ELR (cell line): ENCODE results near the gene CCN5.

Source experiments
- DNase-seq: peaks from one replicate; pipeline ENCODE4 v3.0.0-alpha.2; 2015; ENCODE audit warnings: low read depth

CCN5 gene

GRCh38 chr20:44737116-44737515 is 21.9 kb downstream of the CCN5 start:
- no peak for DNase-seq

GRCh38 chr20:44738813-44739477 is 23.8 kb downstream of the CCN5 start:
- peak; percentile 81 for DNase-seq

GRCh38 chr20:44739942-44740341 is 24.8 kb downstream of the CCN5 start:
- DNase-seq = no peak

DNA sequence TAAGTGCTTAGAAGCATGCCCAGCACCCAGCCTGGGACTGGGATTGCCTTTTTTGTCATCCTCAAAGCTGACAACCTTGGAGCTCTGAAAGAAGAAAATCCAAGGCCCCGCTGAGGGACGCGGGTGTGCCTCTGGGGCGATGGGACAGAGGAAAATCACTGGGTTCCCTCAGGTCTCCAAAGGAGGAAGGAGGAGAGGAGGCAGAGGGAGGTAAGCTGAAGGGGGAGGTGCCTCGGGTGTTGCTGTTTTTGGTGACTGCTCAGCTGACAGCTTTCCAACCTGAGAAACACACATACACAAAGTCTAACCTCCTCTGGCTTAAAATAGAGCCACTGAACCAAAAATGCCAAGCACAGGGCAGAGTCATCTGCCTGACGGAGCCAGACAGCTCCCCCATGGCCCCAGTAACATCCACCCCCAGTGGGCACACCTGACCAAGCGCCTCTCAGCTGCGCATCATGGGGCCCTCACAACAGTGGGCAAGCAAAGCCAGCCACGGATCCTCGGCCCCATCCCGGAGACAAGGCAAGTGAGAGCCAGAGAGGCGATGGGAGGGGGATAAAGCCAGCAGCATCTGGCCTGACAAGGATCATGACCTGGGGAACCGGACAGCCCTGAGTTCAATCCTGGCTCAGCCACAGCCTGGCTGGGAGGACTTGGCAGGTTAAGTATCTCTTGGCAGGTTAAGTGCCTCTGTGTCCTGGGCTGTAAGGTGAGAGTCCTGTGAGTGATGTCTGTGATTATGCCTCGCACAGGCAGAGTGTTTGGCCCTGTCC is 27.3 kb downstream of the CCN5 start:
- DNase-seq = no peak

GRCh38 chr20:44743080-44743701 is 28.0 kb downstream of the CCN5 start:
- no peak for DNase-seq

GRCh38 chr20:44743916-44744655 is 28.9 kb downstream of the CCN5 start:
- no peak for DNase-seq

DNA sequence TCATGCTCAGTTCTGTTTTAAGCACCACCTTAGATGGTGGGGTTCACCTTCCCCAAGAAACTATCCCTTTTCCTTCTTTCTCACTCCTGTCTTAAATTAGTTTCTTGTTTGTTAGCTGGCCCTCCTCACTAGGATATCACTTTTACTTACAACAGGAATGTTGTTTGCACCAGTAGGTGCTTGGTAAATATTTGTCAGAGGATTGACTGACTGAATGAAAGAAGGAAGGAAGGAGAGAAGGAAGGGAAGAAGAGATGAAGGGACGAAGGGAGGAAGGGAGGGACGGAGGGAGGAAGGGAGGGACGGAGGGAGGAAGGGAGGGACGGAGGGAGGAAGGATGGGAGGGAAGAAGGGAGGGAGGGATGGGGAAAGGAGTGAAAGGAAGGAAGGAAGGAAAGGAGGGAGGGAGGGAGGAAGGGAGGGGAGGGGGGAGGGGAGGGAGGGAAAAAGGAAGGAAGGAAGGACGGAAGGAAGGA is 30.0 kb downstream of the CCN5 start:
- no peak for DNase-seq

- peak; percentile 57 for DNase-seq
Observed at GRCh38 chr20:44745598-44746366, 30.6 kb downstream of the CCN5 start, which contains the start of gene KCNK15. KCNK15 (plus strand) TSS chr20:44745865; CDS start chr20:44745911, 46 bp downstream.

DNA sequence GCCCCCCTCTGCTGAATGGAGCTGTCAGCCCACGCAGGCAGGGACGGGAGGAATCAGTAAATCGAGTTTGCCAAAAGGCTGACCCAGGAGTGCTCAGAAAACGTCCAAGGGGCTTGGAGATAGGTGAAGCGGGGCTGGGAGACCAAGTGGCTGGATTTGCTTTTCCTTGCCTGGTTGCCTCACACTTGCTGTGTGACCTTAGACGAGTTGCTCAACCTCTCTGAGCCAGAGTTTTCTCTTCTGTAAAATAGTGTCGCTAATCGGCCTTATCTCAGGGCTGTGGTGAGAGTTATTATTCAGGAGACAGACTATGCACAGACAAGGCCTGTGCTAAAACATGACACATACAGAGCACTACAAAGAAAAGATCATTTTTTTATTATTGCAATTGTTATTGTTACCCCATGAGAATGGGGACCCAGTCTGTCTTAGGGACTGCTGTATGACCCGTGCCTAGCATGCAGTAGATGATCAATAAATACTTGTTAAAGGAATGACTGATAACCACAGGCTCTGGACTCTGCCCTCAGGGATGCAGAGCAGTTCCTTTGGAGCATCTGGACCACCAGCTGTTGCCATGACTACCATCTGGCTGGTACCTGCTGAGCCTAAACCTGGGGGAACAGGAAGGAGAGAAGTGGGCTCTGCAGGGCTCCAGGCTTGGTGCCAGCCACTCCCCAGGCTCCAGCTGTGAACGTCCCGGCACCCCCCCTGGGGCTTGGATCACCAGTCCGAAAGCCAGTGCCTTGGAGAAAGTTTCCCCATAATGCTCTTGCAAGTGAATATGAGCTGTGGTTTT is 31.4 kb downstream of the CCN5 start:
- peak; percentile 11 for DNase-seq

DNA sequence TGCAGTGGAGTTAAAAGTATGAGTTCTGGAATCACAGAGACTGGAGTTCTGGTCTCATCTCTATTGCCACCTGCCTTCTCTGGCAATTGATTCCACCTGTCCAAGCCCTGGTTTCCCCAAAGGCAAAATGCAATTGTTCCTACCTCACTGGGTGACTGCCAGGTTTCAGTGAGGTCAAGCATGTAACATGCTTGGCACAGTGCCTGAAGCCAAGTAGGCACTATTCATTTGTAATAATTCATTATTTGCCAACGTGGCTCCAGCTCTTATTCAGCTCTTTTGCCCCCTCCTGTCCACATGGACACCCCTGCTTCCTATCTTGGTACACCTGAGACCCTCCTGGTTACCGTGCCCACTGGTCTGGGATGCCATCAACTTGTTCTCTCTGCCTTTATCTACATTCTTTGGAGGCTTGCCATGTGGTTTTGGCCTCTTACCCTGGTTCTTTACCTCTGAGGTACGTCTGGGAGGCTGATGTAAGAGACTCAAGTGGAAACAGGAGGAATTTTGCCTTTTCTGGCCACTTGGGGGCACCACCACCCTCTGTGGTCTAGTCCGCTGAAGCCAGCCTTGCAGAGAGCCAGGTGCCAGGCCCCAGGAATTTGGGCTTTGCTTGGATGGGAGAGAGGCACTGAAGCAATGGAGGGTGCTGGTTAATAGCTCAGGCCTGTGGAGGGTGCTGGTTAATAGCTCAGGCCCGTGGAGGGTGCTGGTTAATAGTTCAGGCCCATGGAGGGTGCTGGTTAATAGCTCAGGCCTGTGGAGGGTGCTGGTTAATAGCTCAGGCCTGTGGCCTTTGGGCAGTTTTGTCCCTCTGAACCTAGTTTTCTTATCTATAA is 32.2 kb downstream of the CCN5 start:
- DNase-seq = peak; percentile 81

DNA sequence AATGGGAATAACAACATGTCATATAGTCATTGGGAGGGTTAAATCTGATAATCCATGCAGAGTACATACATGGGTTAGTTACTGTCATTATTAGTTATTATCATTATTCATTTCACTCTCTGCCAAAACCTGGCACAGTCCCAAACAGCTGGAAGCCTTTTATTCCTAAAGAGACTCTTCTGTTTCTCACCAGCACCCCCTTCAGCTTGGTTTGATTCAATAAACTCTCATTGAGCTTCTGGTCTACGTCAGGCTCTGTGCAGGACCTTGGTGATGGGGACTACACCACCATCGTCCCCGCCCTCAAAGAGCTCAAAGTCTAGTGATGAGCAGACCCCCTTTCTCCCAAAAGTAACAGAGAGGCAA is 32.8 kb downstream of the CCN5 start:
- DNase-seq = peak; percentile 42

DNA sequence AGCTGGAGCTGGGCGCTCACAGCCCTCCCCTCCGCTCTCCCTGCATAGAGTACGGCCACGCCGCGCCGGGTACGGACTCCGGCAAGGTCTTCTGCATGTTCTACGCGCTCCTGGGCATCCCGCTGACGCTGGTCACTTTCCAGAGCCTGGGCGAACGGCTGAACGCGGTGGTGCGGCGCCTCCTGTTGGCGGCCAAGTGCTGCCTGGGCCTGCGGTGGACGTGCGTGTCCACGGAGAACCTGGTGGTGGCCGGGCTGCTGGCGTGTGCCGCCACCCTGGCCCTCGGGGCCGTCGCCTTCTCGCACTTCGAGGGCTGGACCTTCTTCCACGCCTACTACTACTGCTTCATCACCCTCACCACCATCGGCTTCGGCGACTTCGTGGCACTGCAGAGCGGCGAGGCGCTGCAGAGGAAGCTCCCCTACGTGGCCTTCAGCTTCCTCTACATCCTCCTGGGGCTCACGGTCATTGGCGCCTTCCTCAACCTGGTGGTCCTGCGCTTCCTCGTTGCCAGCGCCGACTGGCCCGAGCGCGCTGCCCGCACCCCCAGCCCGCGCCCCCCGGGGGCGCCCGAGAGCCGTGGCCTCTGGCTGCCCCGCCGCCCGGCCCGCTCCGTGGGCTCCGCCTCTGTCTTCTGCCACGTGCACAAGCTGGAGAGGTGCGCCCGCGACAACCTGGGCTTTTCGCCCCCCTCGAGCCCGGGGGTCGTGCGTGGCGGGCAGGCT is 35.1 kb downstream of the CCN5 start:
- no peak for DNase-seq

DNA sequence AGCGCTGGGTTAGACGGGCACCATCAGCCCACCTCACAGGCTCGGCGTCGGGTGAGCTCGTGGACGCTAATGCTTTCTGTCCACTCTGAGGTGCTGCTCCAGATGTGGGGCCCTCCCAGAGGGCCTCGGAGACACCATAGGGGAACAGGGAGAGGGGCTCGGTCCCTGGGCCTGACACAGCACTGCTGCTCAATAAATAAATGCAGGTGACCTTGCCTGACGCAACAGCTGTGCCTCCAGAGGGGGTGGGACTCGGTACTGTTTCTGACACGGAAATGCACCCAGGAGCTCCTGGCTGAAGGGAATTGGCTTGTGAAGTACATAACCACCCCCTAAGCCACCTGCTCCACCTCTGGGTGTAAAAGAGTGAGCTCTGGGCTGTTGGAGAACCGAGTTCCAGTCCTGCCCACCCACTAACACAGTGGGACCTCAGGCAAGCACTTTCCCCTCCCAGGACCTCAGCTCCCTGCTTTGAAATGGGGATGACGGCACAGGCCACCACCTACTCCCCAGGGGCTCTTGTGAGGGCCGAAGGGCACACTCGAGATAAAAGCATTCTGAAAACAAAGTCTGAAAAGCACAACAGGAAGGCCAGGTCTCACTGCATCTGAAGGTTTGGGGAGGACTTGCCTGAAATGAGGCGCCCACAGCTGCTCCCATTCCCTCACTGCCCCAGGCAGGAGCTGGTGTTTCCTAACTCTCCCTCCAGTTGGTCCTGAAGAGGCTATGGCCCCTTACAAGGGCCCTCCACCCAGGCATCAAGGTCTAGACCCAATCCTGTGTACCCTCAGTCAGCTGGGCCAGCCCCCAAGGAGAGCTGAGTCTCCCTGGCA is 37.1 kb downstream of the CCN5 start:
- DNase-seq = no peak

DNA sequence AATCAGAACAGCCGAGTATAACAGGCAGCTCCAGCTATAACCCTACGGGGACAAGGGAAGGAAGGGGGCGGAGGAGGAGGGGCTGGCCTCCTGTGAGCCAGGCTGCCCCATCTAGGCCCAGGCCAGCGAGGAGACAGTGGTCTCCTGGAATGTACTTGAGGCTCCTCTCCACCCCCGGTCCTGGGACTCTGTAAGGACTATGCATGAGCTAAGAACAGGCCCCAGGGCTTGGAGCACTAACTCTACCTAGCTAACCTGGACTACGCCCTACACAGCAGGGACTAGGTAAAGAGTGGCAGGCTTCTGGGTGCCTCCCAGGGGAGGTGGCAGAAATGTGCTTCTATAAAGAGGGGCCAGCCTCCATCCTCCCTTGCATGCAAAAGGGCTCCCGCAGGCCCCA is 39.4 kb downstream of the CCN5 start:
- no peak for DNase-seq

GRCh38 chr20:44756011-44756688 is 41.0 kb downstream of the CCN5 start:
- DNase-seq = no peak

DNA sequence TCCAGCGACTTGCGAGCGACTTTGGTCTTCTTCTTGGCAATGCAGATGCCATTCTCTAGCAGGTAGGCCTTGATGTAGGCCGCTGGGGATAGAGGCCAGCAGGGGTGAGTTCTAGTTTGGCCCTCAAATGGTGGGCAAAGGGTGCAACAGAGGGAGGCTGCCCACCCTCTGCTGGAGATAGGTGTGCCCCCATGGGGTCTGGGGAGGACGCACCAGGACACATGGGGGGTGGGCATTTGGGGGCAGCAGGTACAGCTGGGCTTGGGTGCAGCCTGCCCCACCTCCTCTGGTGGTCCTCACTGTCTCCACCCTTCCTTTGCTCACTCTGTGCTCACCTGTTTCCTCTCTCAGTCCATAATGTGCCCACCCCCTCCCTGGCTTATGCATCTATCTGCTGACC is 41.8 kb downstream of the CCN5 start:
- no peak for DNase-seq

GRCh38 chr20:44758247-44759101 is 43.3 kb downstream of the CCN5 start:
- no peak for DNase-seq
